Hematopoietic multipotent progenitor cell treated with erythropoietin and hydrocortisone succinate and interleukin-3 and kit ligand, for 8 days (in vitro differentiated cells): ENCODE measurements around the gene OLAH.
"Not testable (repeated sequence)": the region's sequence is repeated elsewhere in the genome, so short reads cannot be mapped to it uniquely, and the experiment has no call there.

ENCODE experiments used
- DNase-seq: peaks from one replicate; pipeline ENCODE4 v3.0.0-alpha.2; 2015

Gene OLAH

DNA sequence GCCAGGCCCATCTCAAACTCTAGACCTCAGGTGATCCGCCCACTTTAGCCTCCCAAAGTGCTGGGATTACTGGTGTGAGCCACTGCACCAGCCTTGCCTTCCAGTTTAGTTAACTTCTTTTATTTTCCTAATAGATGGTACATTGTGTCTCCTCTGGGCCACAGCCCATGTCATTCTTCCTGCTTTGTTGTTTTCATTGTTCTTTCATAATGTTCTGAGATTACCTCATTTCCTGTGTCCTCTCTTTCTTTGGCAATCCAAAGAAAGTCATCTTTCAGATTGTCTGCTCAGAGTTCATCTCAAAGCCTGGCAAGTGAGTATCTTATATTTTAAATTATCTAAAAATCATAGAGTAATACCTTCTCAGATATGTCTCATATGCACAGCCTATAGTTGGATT is at the start of gene OLAH:
Gene OLAH (plus strand): TSS at position 270 of the 400 bp plus-strand sequence. CDS start 3,346 bp downstream, outside the sequence.
- no peak for DNase-seq

DNA sequence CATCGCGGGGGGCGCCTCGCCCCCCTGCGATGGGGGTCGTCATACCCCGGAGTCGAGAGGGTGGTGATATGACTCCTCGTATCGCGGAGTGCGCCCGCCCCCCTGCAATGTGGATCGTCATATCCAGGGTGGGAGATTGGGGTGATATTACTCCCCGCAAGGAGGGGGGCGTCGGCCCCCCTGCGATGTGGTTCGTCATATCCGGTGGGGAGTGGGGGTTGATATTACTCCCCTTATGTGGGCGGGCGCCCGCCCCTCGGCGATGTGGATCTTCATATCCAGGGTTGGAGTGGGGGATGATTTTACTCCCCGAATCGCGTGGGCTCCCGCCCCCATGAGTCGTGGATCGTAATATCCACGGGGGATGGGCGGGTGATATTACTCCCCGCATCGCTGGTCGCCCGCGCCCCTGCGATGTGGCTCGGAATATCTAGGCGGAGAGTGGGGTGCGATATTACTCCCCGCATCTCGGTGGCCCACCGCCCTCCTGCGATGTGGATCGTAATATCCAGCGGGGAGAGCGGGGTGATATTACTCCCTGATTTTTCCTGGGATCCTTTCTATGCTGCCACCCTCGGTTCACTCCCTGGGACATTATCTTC is 47.7 kb upstream of the OLAH start:
- DNase-seq: no peak

DNA sequence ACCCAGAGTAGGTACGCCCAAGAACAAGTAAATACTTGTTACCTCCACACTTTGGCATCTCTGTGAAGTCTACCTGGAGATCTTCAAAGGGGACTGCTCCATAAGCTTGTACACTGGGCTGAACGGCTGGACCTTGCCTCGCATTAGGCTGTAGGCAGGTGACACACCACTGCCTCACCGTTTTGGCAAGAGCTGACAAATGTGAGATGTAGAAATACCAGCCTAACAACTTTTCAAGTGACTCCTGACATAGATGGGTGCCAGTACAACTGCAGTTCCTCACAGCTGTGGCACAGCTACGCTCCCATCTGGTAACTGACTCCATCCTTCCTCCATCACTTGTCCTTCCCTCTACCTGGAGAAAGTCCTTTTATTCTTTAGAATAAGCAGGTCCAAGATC is 30.2 kb upstream of the OLAH start:
- not testable (repeated sequence) for DNase-seq

DNA sequence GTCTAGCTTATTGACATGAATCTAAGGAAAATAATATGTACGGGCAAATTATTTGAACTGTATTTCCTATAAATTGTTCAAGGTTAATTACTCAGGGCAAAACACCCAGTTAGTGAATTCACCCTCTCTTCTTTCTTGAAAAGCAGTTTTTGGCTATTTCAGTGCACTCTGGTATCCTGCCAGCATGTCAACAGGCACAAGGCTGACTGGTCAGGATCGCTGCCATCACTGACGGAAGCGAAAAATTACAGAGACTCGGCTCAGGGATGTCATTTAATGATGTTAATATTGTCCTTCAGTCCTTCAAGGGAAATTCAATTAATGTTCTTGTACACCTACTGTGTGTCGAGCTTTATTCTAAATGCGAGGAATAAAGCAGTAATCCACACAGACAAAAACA is 28.3 kb upstream of the OLAH start:
- no peak for DNase-seq

DNA sequence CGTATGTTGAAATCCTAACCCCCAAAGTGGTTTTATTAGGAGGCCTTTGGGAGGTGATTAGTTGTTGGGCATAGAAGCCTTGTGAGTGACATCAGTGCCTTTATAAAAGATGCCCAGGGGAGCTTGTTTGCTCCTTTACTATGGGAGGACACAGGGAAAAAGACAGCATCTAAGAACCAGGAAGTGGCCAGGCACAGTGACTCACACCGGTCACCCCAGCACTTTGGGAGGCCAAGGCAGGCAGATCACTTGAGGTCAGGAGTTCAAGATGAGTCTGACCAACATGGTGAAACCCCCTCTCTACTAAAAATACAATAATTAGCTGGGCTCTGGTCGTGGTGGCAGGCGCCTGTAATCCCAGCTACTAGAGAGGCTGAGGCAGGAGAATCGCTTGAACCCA is 22.8 kb upstream of the OLAH start:
- not testable (repeated sequence) for DNase-seq

DNA sequence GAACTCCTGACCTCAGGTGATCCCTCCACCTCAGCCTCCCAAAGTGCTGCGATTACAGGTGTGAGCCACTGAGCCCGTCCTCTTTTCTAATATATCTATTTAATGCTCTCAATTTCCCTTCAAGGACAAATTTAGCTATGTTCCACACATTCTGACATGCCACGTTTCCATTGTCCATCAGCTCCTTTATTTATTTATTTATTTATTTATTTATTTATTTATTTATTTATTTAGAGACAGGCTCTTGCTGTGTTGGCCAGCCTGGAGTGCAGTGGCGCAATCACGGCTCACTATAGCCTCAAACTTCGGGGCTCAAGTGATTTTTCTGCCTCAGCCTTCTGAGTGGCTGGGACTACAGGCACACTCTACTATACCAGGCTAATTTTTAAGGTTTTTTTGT is 20.7 kb upstream of the OLAH start:
- not testable (repeated sequence) for DNase-seq

DNA sequence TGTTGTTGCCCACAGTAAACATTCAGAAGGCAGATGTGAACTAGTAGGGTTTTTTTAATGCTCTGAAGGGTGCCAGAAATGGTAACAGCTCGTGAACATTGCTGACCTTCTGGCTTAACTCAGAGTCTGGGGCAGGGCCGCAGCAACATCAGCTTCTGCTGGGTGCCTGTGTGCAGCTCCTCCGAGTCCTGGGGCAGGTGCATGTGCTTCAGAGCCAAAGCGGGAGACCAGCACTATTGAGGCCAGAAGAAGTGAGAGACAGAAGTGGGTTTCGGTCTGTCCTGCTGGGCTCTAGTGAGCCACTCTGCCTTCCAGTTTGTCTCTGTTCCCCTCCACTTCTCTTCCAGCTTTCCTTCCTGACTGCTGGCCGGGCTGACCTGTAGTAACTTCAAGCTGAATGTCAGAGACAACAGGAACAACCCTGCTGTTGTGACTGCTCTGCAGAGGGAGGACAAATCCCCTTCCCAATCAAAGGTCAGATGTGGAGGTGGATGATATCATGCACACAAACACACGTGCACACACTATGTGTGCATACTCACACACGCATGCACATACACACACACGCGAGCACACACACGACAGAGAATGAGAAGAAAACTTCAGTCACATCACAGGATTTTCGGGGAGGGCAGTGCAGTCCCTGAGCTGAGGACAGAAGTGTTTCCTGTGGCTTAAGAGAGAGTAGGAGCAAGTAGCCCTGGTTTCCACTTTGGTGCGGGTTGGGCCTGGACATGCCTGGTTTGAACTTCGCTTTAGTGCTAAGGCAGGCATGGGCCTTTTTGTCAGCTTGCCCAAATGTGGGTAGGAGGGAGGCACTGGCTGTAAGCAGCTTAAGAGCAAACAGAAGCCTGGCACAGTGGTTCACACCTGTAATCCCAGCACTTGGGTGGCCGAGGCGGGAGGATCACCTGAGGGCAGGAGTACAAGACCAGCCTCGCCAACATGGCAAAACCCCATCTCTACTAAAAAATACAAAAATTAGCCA is 19.4 kb upstream of the OLAH start:
- not testable (repeated sequence) for DNase-seq

DNA sequence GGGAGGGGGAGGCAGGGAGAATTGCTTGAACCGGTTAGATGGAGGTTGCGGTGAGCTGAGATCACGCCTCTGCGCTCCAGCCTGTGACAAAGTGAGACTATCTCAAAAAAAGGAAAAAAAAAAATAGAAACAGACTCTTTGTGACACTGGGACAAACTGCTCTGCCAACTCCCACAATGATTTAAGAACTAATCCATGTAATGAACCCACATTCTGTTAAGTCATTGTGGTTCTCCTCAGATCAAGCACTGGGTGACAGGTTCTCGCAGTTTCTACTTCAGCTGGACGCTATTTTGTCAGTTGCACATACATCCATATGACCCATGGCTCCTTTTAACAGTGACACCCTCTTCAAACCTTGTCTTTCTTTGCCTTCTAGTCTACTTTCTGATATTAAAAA is 18.7 kb upstream of the OLAH start:
- not testable (repeated sequence) for DNase-seq

DNA sequence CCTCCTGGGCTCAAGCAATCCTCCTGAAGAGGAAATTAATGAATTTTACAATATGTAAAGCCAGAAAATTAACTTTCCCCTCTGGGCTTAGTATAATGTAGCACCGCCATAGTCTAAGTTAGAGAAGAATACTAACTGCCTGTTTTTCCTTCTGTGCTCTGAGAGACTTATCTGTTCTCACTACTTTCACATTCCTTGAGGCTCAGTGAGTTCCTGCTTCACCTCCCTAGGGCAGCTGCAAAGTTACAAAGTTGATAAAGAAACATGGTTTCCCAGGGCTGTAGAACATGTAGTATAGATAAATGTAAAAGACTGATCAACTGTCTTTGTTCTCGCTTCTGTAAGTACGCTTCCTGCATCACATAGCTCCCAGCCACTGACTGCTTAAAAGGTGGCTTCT is 16.0 kb upstream of the OLAH start:
- peak; percentile 4 for DNase-seq

DNA sequence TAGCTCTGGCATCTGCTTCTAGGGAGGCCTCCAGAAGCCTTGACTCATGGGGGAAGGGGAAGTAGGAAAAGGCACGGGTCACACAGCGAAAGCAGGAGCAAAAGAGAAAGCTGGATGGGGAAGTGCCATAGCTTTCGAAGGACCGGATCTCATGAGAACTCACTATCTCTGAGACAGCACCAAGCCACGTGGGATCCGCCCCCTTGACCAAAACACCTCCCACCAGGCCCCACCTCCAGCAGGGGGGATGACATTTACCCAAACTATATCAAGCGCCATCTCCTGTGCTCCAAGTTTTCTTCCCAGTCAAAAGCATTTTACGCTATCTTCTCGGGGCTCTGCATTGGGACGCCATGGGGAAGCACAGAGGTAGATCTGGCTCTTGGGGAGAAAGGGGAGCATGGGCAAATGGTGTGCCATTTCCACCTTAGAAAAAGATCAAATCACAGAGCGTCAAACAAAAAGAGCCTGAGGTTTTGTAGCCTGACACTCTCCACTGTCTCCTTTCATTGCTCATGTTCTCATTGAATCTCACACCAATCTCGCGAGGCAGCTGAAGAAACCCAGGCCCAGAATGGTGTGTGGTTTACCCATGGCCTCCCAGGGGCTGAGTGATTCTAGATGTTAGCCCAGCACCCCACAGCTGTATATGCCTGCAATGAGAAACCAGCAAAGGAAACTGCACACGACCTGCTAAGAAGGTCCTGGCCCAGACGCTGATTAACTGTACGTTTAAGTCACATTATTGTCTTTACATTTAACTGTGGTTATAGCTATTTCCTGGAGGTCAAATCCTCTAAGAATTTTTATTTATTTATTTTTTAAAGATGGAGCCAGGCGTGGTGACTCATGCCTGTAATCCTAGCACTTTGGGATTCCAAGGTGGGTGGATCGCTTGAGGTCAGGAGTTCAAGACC is 8.1 kb upstream of the OLAH start:
- DNase-seq: peak; percentile 16

DNA sequence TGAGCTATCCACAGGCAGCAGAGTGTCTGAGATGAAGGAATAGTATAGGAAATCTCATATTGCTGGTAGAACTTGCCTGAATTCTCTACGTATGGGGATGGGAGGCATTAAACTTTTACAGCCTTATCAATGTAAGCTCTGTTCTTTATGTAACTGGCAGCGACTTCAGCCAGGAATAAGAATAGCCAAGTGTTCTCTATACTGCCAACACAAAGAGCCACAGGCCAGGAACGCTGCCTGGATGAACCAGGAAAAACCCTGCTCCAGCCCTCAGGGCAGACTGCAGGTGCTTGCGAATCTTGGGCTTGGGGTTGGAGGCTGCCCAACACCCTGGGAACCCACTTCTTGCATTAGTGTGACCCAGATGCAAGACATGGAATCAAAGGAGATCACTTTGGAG is 6.1 kb upstream of the OLAH start:
- no peak for DNase-seq

DNA sequence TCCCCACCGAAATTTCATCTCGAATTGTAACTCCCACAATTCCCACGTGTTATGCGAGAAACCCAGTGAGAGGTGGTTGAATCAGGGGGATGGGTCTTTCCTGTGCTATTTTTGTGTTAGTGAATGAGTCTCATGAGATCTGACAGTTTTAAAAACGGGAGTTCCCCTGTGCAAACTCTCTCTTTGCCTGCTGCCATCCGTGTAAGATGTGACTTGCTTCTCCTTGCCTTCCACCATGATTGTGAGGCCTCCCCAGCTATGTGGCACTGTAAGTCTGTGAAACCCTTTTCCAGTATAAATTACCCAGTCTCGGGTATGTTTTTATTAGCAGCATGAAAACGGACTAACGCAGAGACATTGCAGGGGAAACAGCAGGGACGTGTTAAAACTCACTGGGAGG is 5.3 kb upstream of the OLAH start:
- no peak for DNase-seq

DNA sequence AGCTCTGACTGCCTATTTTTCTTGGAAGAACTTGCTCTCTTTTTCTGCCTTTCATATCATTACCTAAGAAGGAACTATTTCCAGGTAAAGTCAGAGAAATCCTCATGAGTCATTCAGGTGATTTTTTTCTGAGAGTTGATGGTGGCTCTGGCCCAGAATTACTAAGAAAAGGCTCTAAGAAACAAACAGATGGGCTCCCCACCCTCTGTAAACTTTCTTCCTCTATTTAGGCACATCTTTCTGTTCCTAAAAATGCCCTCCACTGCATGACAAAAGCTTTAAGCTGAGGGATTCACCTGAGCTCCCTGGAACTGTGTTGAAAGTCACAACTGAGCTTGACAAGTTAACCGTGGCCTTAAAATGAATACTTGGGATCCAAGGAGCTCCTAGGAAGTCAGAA is 1.6 kb downstream of the OLAH start:
- DNase-seq: no peak

DNA sequence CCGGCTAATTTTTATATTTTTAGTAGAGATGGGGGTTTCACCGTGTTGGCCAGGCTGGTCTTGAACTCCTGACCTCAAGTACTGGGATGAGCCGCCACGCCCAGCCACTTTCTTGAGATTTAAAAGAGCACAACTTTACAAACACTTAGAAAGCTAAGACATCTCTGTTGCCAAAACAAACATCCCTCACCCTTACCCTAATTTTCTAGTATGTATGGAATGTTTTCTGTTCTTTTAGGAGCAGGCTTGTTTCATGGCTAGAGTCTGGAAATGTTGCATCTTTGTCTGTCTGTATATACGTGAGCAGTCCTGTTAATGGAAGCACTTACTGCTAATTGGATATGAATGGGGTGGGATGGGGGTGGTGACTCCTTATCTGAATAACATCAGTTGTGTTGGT is 2.9 kb downstream of the OLAH start:
- DNase-seq: no peak

DNA sequence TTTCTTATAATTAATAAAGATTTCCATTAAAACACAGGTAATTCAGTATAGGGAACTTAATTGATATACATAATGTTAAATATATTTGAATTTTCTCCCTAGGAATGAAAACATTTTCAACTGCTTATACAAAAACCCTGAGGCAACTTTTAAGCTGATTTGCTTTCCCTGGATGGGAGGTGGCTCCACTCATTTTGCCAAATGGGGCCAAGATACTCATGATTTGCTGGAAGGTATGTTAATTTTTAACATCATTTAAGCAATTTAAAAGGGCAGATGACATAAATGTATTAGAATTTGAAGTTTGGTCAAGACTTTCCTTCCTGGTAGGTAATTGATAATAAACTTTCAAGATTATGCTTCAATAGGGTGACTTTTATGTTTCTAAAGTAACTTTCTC is 5.8 kb downstream of the OLAH start:
- no peak for DNase-seq

DNA sequence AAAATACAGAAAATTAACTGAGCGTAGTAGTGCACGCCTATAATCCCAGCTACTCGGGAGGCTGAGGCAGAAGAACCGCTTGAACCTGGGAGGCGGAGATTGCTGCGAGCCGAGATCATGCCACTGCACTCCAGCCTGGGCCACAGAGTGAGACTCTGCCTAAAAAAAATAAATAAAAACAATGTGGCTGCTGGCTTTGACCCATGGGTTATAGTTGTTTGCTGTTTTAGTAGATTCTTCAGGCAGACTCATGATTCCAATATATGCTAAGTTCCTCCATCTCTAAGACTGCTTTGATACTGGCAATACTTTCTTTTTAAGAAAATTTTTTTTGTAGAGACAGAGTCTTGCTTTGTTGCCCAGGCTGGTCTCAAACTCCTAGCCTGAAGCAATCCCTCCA is 8.4 kb downstream of the OLAH start:
- DNase-seq: no peak

DNA sequence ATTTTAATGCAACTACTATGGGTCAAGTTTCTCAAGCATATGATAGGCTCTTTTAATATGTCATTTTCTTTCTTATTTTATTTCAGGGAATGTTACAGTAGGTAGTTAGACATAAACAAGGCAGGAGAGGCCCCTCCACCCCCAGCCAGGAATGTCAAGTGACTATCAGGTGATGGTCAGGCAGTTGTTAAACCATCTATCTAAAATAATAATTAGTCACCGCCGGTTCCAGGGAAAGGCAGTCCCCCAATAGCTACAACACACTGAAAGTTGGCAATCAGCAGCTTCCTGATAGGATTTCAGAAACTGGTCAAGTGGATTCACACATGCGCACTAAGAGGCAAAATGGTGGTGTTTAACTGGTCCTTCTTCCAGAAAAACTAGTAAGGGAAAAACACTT is 9.3 kb downstream of the OLAH start:
- no peak for DNase-seq

DNA sequence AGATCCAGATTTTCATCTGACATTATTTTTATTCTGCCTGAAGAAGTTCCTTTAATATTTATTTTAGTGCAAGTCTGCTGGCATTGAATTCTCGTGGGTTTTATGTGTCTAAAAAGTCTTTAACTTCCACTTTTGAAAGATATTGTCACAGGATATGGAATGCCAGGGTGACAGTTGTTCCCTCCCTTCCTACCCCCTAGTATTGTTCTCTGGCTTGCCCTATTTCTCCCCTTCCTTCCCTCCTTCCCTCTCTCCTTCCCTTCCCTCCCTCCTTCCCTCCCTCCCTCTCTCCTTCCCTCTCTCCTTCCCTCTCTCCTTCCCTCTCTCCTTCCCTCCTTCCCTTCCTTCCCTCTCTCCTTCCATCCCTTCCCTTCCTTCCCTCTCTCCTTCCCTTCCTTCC is 14.9 kb downstream of the OLAH start:
- no peak for DNase-seq

DNA sequence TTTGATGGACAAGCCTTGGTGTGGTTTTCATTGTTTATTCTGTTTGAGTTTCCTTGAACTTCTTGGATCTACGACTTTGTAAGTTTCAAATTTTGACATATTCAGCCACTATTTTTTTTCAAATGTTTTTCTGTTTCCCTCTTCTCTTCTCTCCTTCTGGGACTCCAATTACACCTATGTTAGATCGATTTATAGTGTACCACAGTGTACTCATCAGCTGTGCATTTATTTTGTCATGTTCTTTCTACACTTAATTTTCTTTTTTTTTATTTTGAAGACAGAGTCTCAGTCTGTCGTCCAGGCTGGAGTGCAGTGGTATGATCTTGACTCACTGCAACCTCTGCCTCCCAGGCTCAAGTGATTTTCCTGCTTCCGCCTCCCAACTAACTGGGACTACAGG is 16.2 kb downstream of the OLAH start:
- no peak for DNase-seq

DNA sequence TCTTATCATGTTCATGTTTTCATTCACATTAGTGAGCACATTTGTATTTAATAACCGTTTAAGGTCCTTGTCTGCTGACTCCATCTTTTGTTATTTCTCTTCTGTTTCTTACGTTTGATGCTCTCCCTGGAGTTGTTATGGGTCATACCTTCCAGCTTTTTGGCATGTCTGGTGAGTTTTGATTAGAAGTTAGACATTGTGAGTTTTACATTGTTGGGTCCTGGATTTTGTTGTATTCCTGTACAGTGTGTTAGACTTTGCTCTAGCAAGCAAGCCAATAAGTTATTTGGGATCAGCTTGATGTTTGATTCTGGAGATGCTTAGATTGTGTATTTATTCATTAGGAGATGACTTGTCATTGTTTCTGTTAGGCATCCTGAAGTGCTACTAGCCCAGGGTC is 16.9 kb downstream of the OLAH start:
- no peak for DNase-seq

DNA sequence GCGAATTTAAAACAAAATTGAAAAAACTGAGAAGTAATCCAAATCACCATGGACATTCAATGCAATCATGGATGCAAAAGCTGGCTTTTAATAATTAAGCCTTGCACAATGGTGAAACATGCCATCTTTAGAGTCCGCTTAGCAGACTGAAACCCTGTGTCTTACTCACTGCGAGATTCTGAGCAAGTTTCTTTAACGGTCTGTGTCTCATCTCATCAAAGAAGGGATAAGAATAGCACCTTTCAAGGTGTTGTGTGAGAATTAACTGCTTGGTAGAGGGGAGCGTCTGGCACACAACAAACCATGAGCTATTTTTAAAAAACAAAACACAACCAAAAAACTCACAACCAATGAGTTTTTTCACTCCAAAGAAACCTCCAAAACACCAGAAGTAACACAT is 23.4 kb downstream of the OLAH start:
- no peak for DNase-seq

DNA sequence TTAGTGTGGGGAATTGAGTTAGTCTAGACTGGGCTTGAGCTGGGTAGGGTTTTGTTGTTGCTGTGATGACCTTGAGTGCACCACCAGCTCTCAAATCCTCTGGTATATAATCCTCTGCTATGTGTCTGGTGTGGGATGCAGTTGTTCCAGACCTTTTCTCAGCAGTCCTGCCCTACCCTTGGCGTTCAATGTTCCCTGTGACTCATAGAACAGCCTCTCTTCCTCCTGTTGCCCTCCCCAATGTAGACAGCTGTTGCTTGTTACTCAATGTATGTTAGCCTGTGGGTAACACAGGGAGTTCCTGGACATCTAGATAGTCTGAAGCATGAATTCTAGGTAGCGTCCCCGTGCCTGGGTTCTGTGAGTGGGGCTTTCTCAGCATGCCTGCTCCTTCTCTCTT is 25.1 kb downstream of the OLAH start:
- no peak for DNase-seq

DNA sequence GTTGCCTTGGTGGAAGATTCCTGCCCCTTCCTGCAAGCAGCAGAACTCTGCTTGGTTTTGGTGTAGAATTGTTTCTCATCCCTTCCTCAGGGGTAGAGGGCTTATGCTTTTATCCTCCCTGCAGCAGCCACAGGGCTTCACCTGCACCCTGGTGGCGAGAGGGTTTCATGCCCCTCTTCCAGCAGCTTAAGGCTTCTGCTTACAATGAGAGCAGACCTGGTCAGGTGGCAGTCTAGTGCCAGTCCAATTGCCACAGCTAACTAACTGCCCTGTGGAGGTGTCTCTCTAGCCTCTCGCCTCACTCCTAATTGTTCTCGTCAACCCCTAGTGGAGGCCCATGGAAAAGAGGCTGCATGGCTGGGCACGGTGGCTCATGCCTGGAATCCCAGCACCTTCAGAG is 25.5 kb downstream of the OLAH start:
- DNase-seq: no peak
